Subcutaneous abdominal adipose tissue (tissue), 5 donors: ENCODE measurements around the gene DNAH2.

Source experiments
- H3K27ac ChIP-seq: one replicate; pipeline ENCODE4 v1.7.0; 2013; ENCODE audit warnings: low read depth, mild to moderate bottlenecking, inconsistent platforms, low read length, moderate library complexity
- H3K27me3 ChIP-seq, 5 donors: one replicate each; pipeline ENCODE4 v1.7.0; 2013; ENCODE audit warnings: low read length in 5 of 5, inconsistent platforms in 1 of 5; ENCODE audit not compliant: control insufficient read depth in 5 of 5, insufficient read depth in 4 of 5
- H3K36me3 ChIP-seq, 5 donors: one replicate each; pipeline ENCODE4 v1.7.0; 2013; ENCODE audit warnings: low read length in 5 of 5; ENCODE audit not compliant: control insufficient read depth in 5 of 5, insufficient read depth in 5 of 5
- H3K4me1 ChIP-seq, 5 donors: one replicate each; pipeline ENCODE4 v1.7.0; 2013; ENCODE audit warnings: low read length in 5 of 5, mild to moderate bottlenecking in 3 of 5, moderate library complexity in 1 of 5; ENCODE audit not compliant: control insufficient read depth in 5 of 5, insufficient read depth in 5 of 5
- H3K4me3 ChIP-seq, 5 donors: one replicate each; pipeline ENCODE4 v1.7.0; 2013; ENCODE audit warnings: low read length in 5 of 5, low read depth in 1 of 5
- H3K9ac ChIP-seq, 5 donors: one replicate each; pipeline ENCODE4 v1.7.0; 2013; ENCODE audit warnings: low read length in 5 of 5, mild to moderate bottlenecking in 4 of 5, moderate library complexity in 3 of 5
- H3K9me3 ChIP-seq, 5 donors: one replicate each; pipeline ENCODE4 v1.7.0; 2013; ENCODE audit warnings: low read length in 5 of 5; ENCODE audit not compliant: control insufficient read depth in 5 of 5
- donor health status: healthy.
- donor health status: healthy.
- donor health status: healthy.
- donor health status: healthy.
- donor health status: healthy.

The DNAH2 gene

GRCh38 chr17:7686222-7687071, 31.1 kb upstream of the DNAH2 start:
- Histone ChIP-seq H3K9ac (peak overlapping the region; percentile 85 to 95 (median 92)), H3K36me3 (no peaks in the 10 kb centered on the region), H3K9me3 (no peaks in the 10 kb centered on the region), H3K27ac (peak overlapping the region; percentile 99), H3K4me1 (peaks cover 4 to 39% (median 31%) of the 10 kb centered on the region in 5 donors), H3K4me3 (peak overlapping the region; percentile 84 to 100 (median 99)), H3K27me3 (no peaks in the 10 kb centered on the region)

- Histone ChIP-seq H3K4me1 (peaks cover 4 to 39% (median 31%) of the 10 kb centered on the region in 5 donors), H3K27me3 (no peaks in the 10 kb centered on the region), H3K4me3 (peak within 1 kb of the TSS; percentile 84 to 100 (median 99)), H3K36me3 (no peaks in the 10 kb centered on the region), H3K9ac (peak within 1 kb of the TSS; percentile 88 to 95 (median 92)), H3K9me3 (no peaks in the 10 kb centered on the region), H3K27ac (peak within 1 kb of the TSS; percentile 99)
These were observed 30.3 kb upstream of the DNAH2 start, which contains the start of gene TP53 for GRCh38 chr17:7687072-7687907. Gene TP53 (minus strand): TSS chr17:7687490. CDS start chr17:7676594, 10,896 bp downstream.

DNA sequence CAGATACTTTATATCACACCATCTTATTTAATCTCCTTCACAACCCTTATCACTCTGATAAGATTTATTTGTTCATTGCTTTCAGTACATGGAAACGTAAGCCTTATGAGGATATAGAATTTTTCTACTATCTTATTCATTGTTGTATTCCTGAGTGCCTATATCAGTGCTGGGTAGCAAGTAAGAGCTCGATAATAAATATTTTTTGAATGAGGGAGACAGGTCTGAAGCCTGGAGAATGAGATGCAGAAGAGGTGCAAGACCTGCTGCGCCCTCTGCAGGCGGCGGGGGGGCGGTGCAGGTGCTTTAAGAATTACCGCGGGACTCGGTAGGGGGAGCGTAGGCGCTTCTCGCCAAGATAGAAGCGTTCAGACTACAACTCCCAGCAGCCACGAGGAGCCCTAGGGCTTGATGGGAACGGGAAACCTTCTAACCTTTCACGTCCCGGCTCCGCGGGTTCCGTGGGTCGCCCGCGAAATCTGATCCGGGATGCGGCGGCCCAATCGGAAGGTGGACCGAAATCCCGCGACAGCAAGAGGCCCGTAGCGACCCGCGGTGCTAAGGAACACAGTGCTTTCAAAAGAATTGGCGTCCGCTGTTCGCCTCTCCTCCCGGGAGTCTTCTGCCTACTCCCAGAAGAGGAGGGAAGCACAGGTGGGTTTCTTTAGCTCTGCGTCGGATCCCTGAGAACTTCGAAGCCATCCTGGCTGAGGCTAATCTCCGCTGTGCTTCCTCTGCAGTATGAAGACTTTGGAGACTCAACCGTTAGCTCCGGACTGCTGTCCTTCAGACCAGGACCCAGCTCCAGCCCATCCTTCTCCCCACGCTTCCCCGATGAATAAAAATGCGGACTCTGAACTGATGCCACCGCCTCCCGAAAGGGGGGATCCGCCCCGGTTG, 29.4 kb upstream of the DNAH2 start, which contains the start of gene WRAP53:
TSS of gene WRAP53 (plus strand) at position 570 of the 900 bp plus-strand sequence. CDS start at position 742, 172 bp downstream.
- Histone ChIP-seq H3K27me3 (no peaks in the 10 kb centered on the region), H3K4me3 (peak within 1 kb of the TSS; percentile 84 to 100 (median 99)), H3K9ac (peak within 1 kb of the TSS; percentile 88 to 95 (median 92)), H3K36me3 (peaks cover 0 to 2% (median 0%) of the 10 kb centered on the region in 5 donors), H3K4me1 (peaks cover 4 to 39% (median 31%) of the 10 kb centered on the region in 5 donors), H3K27ac (peak within 1 kb of the TSS; percentile 99), H3K9me3 (no peaks in the 10 kb centered on the region)

DNA sequence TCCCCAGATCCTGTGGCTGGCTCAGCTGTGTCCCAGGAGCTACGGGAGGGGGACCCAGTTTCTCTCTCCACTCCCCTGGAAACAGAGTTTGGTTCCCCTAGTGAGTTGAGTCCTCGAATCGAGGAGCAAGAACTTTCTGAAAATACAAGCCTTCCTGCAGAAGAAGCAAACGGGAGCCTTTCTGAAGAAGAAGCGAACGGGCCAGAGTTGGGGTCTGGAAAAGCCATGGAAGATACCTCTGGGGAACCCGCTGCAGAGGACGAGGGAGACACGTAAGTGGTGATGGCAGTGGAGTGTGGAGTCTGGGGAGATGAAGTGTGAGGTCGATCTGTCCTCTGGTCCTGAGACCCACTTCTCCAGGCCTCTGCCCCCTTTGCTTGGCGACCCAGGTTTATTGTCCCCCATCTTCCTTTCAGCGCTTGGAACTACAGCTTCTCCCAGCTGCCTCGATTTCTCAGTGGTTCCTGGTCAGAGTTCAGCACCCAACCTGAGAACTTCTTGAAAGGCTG, 28.7 kb upstream of the DNAH2 start:
- Histone ChIP-seq H3K27ac (peak overlapping the region; percentile 61), H3K4me1 (peaks cover 4 to 39% (median 31%) of the 10 kb centered on the region in 5 donors), H3K9me3 (no peaks in the 10 kb centered on the region), H3K9ac (peak overlapping the region; percentile 67 to 89 (median 88)), H3K36me3 (peaks cover 0 to 2% (median 0%) of the 10 kb centered on the region in 5 donors), H3K4me3 (peak overlapping the region; percentile 78 to 99 (median 90)), H3K27me3 (no peaks in the 10 kb centered on the region)

DNA sequence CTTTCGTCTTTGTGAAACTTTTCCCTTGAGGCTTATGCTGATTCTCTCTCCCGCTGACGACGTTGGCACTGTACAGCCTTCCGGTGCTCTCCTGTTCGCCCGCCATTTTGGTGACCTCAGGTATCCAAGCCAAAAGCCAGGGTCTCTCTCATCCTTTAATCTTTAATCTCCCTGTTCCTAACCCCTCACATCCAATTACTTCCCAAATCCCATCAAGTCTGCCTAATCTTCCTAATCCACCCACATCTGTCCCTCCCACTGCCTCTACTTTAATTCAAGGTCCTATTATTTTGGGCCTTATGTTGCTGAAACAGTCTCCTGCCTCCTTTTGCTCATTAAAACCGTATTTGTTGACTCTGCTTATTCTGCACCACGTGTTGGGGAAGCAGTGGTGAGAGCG, 22.0 kb upstream of the DNAH2 start:
- Histone ChIP-seq H3K9ac (no peak overlapping the region), H3K4me3 (no peak overlapping the region), H3K9me3 (no peaks in the 10 kb centered on the region), H3K27me3 (no peaks in the 10 kb centered on the region), H3K4me1 (no peaks in the 10 kb centered on the region), H3K36me3 (peaks cover 0 to 14% (median 12%) of the 10 kb centered on the region in 5 donors), H3K27ac (no peak overlapping the region)

DNA sequence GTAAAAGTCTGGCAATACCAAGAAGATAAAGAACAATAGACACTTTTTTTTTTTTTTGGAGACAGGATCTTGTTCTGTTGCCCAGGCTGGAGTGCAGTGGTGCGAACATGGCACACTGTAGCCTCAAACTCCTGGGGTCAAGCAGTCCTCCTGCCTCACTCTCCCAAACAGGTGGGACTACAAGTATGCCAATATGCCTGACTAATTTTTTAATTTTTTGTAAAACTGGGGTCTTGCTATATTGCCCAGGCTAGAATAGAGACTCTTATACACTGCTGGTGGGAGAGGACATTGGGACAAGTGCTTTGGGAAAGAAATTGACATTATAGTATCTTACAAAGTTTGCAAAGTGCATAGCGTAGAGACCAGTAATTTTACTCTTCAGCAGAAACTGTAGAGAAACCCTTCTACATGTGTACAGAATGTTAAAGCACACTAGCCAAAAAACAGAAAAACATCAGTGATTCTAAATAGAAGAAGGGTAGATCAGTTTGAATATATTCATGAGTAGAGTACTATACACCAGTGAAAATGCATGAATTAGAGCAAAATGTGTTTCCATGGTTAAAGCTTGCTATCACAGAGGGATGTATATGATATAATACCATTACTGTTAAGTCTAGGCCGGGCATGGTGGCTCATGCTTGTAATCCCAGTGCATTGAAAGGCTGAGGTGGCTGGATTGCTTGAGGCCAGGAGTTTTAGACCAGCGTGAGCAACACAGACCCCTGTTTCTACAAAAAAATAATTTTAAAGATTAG, 19.5 kb upstream of the DNAH2 start:
- Histone ChIP-seq H3K27me3 (peaks cover 0 to 13% (median 0%) of the 10 kb centered on the region in 5 donors), H3K9me3 (no peaks in the 10 kb centered on the region), H3K27ac (no peak overlapping the region), H3K4me3 (no peak overlapping the region), H3K36me3 (peaks cover 0 to 38% (median 32%) of the 10 kb centered on the region in 5 donors), H3K4me1 (no peaks in the 10 kb centered on the region), H3K9ac (no peak overlapping the region)

GRCh38 chr17:7700510-7700909, 17.0 kb upstream of the DNAH2 start:
- H3K9me3 ChIP-seq: no peaks in the 10 kb centered on the region
- H3K36me3 ChIP-seq: peaks cover 0 to 33% (median 28%) of the 10 kb centered on the region in 5 donors
- H3K27me3 ChIP-seq: peaks cover 10 to 37% (median 20%) of the 10 kb centered on the region in 5 donors
- peaks cover 0 to 11% (median 7%) of the 10 kb centered on the region in 5 donors for H3K4me1 ChIP-seq
- H3K9ac ChIP-seq: no peak overlapping the region
- no peak overlapping the region for H3K4me3 ChIP-seq
- no peak overlapping the region for H3K27ac ChIP-seq

DNA sequence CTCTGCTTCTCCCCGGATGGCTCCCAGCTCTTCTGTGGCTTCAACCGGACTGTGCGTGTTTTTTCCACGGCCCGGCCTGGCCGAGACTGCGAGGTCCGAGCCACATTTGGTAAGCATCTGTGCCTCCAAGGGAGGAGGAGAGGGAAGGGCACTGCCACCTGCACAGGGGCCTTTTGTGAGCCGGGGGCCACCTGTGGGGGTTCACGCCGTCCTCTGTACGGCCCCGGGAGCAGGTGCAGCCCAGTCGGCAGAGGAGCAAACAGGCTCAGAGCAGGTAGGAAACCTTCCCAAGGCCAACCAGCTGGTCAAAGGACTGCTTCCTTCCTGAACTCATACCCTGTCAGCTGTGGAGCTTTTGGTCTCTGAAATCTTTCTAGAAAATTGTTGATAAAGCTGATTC, 15.9 kb upstream of the DNAH2 start:
- peaks cover 12 to 48% (median 31%) of the 10 kb centered on the region in 5 donors for H3K27me3 ChIP-seq

More for the DNA sequence above, 15.9 kb upstream of the DNAH2 start:
- Histone ChIP-seq H3K9ac (no peak overlapping the region), H3K4me3 (no peak overlapping the region), H3K27ac (no peak overlapping the region), H3K4me1 (peaks cover 0 to 11% (median 7%) of the 10 kb centered on the region in 5 donors), H3K9me3 (no peaks in the 10 kb centered on the region), H3K36me3 (peaks cover 0 to 29% (median 23%) of the 10 kb centered on the region in 5 donors)
